Activated CD8-positive, alpha-beta memory T cell treated with anti-CD3 and anti-CD28 coated beads for 1 hour (primary cell): ENCODE measurements around the gene URI1.

Source experiments
- DNase-seq, 2 donors: peaks; one replicate each; pipeline ENCODE4 v3.0.0-alpha.2; 2020; ENCODE audit warnings: low read depth in 1 of 2; ENCODE audit errors: extremely low read depth in 1 of 2

URI1 gene

DNA sequence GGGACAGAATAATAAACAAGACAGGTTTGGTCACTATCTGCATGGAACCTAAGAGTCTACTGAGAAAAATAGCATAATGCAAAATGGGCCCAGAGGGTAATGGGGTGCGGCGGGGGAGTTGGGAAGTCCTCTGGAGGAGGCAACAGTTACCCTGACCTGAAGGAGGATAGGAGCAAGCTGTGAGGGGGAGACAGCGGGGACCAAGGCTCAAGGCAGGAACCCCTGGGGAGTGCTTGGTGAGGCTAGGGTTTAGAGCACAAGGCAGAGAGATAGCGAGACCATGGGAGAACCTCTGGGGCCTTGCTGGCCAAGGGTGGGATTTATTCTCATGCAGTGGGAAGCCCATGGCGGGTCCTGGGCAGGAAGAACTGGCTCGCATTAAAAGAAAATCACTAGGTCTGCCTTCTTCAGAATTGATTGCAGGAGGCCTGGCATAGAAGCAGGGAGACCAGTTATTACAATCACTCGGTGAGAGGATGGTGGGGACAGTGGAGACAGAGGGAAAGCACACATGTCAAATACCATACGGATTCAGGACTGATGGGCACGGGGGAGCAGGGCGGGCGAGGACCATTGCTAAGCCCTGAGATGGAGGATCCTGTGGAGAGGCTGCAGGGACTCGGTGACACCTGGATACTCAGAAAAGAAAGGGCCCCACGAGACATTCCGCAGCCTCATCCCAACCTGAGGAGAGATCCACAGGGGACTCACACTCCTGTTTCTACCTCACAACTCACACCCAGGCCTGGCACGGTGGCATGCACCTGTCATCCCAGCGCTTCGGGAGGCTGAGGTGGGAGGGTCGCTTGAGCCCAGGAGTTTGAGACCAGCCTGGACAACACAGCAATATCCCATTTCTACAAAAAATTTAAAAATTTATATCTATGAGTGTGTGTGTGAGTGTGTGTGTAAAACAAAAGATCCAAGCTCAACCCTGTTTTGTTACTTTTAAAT is 110.4 kb downstream of the URI1 start:
- DNase-seq = no peak

GRCh38 chr19:30053558-30053957 is 111.5 kb downstream of the URI1 start:
- DNase-seq = no peak

- no peak for DNase-seq
Measured at GRCh38 chr19:30054210-30054609, 112.2 kb downstream of the URI1 start.

DNA sequence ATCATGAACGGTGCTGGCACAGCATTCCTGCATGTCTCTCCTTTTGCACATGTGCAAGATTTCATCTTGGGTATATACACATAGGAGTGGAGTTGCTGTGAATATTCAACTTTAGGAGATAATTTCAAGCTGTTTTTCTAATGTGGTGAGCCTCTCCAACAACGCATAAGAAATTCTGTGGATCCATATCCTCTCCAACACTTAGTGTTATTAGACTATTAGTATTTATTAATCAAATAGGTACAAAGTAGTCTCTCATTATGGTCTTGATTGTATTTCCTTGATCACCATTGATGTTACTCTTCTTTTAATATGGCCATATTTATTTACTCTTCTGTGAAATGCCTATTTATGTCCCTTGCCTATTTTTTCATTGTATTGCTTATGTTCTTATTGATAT is 114.5 kb downstream of the URI1 start:
- no peak for DNase-seq

- no peak for DNase-seq
Measured at GRCh38 chr19:30059741-30060457, 117.9 kb downstream of the URI1 start.

DNA sequence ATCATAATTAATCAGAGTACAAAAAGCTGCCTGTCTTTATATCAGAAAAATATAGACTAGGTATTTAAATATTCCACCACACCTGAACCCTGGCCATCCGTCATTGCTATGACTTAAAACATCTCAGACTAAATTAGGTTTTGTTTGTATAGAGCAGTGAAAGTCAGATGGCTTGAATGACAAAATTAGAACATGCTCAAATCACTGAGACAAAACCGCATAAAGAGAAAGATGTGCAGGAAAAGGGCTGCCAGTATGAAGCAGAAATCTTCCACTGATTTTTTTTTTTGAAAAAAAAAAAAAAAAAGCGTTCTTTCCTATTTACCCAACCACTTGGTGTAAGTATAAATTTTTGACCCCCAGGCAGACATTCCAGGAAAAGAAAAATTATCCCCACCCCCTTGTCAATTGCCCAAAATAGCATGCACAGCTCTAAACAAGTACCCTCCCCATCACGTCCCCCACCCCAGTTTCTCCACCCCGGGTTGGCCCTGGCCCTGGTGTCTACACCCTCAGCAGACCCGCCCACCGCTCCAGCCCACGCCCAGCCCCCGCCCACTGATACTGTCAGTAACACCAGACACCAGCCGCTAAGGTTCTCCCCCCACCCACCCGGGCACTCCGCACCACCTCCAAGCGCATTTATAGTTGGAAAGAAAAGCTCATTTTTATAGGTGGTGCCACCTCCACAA is 118.6 kb downstream of the URI1 start:
- no peak for DNase-seq

GRCh38 chr19:30061223-30062064 is 119.4 kb downstream of the URI1 start:
- no peak for DNase-seq

DNA sequence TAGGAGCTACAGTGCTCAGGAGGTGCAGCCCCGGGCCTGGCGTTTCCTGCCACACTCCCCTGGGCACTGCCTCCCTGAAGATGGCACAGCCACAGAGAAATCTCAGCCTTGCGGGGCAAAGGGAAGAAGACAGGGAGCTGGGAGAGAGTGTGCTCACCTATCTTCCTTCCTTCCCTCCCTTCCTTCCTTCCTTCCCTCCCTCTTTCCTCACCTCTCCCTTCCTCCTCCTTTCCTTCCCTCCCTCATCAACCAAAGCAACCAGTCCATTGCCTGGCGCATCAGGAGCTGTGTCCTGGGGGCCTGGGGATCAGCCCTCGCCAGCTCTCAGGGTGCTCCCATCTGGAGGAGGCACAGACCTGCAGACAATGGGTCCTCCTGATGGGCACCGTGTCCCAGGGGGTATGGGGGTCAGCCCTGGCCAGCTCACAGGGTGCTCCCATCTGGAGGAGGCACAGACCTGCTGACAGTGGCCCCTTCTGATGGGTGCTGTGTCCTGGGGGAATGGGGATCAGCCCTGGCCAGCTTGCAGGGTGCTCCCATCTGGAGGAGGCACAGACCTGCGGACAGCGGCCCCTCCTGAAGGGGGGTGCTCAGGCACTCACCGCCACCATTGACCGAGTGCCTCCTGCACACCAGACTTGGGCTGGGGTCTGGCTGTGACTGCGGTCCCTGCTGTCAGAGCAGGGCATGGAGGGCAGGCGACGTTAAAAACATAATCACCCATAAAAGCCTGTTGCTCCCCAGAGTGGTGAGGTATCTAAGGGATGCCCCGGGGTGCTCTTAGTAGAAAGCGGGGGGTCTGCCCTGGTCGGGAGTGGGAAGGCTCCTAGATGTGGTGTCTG is 120.2 kb downstream of the URI1 start:
- no peak for DNase-seq

GRCh38 chr19:30062907-30063649 is 121.0 kb downstream of the URI1 start:
- no peak for DNase-seq

DNA sequence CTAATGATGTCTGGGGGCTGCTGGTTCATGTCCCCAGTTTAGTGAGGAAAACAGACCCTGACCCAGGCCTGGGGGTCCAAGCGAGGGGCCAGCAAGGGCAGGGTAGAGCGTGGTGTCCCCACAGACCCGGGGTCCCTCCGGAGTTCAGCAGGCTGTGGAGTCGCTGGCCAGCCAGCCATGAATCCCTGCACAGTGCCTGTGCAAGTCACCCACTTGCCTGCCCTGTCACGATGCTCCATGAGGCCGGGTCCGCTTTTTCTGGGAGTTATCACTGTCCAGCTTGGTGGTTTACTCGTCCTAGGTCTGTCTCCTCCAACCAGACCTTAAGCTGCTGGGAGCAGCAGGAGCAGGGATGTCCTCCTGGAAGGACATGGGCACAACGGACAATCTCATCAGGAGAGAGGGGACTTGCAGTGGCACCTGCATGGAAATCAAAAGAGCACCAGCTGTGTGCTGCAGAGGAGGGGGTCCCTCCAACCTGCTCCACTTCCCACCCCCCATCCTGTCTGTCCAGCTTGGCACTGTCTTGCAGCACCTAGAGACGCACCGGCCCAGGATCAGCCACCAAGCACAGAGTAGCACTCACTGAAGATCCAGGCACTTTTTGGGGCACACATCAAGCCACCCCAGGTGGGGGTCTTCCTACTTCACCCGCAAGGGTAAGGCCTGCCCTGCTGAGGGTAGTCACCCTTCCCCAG is 121.8 kb downstream of the URI1 start:
- DNase-seq = no peak

DNA sequence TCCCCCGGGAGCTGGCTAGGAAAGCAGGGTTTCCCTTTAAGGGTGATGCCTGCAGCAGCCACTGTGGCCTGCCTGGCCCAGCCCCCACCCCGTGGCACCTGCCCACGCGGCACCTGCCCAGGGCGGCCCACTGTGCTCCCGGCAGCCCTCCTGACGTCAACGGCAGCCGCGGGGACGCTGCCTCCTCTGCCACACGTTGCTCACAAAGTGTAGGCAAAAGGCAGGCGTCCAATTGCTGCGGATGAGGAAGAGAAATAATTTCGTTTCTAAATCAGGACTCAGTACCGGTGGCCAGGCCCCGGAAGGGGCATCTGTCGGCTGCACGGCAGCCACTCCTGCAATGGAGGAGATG is 122.3 kb downstream of the URI1 start:
- DNase-seq = no peak

- no peak for DNase-seq
Measured at GRCh38 chr19:30064771-30065494, 122.9 kb downstream of the URI1 start.

DNA sequence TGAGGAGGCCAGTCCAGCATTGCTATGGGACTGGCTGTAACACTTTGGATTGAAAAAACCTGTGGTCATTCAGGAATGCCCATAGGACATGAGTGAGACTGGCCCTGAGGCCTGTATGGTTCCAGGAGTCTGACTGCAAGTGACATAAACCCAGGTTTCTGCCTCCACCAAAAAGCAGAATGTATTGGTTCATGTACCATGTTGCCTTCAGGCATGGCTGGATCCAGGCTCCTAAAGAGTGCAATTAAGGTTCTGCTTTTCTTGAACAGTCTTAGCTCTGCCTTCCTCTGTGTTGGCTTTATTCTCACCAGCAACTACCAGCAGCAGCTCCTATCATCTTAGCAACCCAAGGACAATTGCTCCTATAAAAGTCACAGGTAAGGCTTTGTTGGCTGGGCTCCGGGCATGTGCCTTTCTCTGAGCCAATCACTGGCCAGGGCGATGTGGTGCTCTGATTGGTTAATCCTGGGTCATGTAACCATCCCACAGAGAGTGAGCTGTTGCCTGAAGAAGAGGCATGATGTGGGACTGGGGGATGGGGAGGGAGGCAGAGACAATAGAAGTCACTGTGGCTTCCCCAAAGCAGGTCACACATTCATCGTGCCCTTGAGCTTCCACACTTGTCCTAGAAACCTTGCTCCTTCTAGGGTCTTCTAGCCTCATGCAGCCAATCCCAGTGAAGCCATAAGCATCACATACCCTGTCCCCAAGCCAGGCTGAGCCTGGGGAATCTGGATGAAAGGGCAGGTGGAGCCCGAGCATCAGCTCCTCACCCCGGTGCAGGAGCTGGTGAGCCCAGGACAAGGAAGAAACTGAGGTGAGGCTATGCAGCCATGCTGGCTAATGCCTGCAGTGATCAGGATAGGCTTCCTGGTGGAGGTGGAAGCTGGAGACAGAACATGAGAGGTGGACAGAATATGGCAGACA is 123.9 kb downstream of the URI1 start:
- DNase-seq = no peak
